DND-41 (cell line): ENCODE measurements around the gene IQCM.

ENCODE experiments used
- EZH2 ChIP-seq: IDR thresholded peaks from 3 replicates; pipeline ENCODE4 v1.6.1; 2012; ENCODE audit warnings: borderline replicate concordance, low read depth, mild to moderate bottlenecking, moderate library complexity, low read length, inconsistent platforms; ENCODE audit not compliant: severe bottlenecking
- TF ChIP-seq, protein P1 (sequence below): IDR thresholded peaks from 2 replicates; pipeline ENCODE4 v1.5.1; 2012; ENCODE audit warnings: borderline replicate concordance, low read length, moderate library complexity, mild to moderate bottlenecking; ENCODE audit not compliant: poor library complexity, severe bottlenecking; ENCODE audit errors: extremely low read depth

DNA sequence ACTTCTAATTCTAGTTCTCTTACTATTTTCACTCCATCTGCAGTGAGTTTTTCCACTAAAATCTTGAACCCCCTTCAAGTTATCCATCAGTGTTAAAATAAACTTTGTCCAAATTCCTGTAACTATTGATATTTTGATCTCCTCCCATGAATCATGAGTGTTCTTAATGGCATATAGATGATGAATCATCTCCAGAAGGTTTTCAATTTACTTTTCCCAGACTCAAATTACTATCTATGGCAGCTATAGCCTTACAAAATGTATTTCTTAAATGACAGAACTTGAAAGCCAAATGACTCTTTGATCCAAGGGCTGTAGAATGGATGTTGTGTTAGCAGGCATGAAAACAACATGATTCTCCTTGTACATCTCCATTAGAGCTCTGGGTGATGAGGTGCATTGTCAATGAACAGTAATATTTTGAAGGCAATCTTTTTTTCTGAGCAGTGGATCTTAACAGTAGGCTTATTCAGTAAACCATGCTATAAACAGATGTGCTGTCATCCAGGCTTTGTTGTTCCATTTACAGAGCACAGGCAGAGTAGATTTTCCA lies 16.1 kb upstream of the IQCM start:
- TF ChIP-seq, protein P1, sequence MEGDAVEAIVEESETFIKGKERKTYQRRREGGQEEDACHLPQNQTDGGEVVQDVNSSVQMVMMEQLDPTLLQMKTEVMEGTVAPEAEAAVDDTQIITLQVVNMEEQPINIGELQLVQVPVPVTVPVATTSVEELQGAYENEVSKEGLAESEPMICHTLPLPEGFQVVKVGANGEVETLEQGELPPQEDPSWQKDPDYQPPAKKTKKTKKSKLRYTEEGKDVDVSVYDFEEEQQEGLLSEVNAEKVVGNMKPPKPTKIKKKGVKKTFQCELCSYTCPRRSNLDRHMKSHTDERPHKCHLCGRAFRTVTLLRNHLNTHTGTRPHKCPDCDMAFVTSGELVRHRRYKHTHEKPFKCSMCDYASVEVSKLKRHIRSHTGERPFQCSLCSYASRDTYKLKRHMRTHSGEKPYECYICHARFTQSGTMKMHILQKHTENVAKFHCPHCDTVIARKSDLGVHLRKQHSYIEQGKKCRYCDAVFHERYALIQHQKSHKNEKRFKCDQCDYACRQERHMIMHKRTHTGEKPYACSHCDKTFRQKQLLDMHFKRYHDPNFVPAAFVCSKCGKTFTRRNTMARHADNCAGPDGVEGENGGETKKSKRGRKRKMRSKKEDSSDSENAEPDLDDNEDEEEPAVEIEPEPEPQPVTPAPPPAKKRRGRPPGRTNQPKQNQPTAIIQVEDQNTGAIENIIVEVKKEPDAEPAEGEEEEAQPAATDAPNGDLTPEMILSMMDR: no peak
- TF ChIP-seq EZH2: no peak
